ENCODE data around the gene SORCS3. TPM values are rescaled to one million over a fixed set of nuclear protein-coding genes. Genes with fewer than 3 reads are reported as not detected.

SORCS3 gene
- total RNA-seq, 1 experiment from 2014 or later = 0.04 TPM

GRCh38 chr10:105056413-105056812 lies 415.3 kb downstream of the SORCS3 start:
- no peak overlapping the region for H3K4me2 ChIP-seq (ENCODE audit: insufficient read depth, insufficient read length, low read length)
- H3K4ac ChIP-seq (ENCODE audit: low read depth, low read length) = no peak overlapping the region
- no peak overlapping the region for H2BK12ac ChIP-seq (ENCODE audit: insufficient read length, low read depth, low read length)
- no peak overlapping the region for H4K8ac ChIP-seq (replicated peaks; ENCODE audit: insufficient read length, low read depth, low read length)
- no peak overlapping the region for H3K9ac ChIP-seq (ENCODE audit: extremely low read depth, insufficient read length, low read length)
- Mint-ChIP-seq H3K27me3 (ENCODE audit: low read depth) (no peaks in the 10 kb centered on the region), H3K4me1 (no peaks in the 10 kb centered on the region), H3K4me3 (no peak overlapping the region), H3K36me3 (ENCODE audit: insufficient read depth in 1 of 3, low read depth in 3 of 3) (peaks cover 0 to 11% (median 2%) of the 10 kb centered on the region in 3 experiments; a peak in 4 of 7 replicates), H3K9me3 (peaks cover 6 to 7% of the 10 kb centered on the region in 2 experiments), H3K27ac (no peak overlapping the region)
- H3K18ac ChIP-seq (ENCODE audit: insufficient read length, low read depth, low read length) = no peak overlapping the region
- H3T11ph ChIP-seq (ENCODE audit: low read length) = no peak overlapping the region
- H2BK20ac ChIP-seq (ENCODE audit: low read depth, low read length, poor library complexity, severe bottlenecking) = no peak overlapping the region
- no CpG with 5 or more reads among the region's 2 CpGs for WGBS (ENCODE audit: extremely low coverage, insufficient read length, low lambda C conversion rate)
- no peak overlapping the region for H3K14ac ChIP-seq (ENCODE audit: insufficient read depth, low read length)
- no peaks in the 10 kb centered on the region for H3K79me1 ChIP-seq (ENCODE audit: insufficient read depth, low read depth, low read length, poor library complexity, severe bottlenecking)
- H4K20me1 ChIP-seq (ENCODE audit: control insufficient read depth, insufficient read depth, insufficient read length) = no peaks in the 10 kb centered on the region
- no peak overlapping the region for H2BK120ac ChIP-seq (ENCODE audit: low read depth, low read length, poor library complexity, severe bottlenecking)
- H4K5ac ChIP-seq (ENCODE audit: insufficient read length, low read depth, low read length) = no peak overlapping the region
- H3K23ac ChIP-seq (ENCODE audit: insufficient read length, low read depth, low read length) = no peak overlapping the region
- H2BK5ac ChIP-seq (ENCODE audit: insufficient read length, low read length) = no peak overlapping the region
- no peak overlapping the region for H3K27ac ChIP-seq (ENCODE audit: insufficient read length, low read depth, low read length)
- H2BK15ac ChIP-seq (ENCODE audit: low read depth, low read length) = no peak overlapping the region
- H3K23me2 ChIP-seq (ENCODE audit: insufficient read length, low read depth, low read length, poor library complexity, severe bottlenecking) = no peaks in the 10 kb centered on the region
- TF ChIP-seq, protein P1, sequence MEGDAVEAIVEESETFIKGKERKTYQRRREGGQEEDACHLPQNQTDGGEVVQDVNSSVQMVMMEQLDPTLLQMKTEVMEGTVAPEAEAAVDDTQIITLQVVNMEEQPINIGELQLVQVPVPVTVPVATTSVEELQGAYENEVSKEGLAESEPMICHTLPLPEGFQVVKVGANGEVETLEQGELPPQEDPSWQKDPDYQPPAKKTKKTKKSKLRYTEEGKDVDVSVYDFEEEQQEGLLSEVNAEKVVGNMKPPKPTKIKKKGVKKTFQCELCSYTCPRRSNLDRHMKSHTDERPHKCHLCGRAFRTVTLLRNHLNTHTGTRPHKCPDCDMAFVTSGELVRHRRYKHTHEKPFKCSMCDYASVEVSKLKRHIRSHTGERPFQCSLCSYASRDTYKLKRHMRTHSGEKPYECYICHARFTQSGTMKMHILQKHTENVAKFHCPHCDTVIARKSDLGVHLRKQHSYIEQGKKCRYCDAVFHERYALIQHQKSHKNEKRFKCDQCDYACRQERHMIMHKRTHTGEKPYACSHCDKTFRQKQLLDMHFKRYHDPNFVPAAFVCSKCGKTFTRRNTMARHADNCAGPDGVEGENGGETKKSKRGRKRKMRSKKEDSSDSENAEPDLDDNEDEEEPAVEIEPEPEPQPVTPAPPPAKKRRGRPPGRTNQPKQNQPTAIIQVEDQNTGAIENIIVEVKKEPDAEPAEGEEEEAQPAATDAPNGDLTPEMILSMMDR (conservative IDR thresholded peaks at IDR 0.05) = no peak
- H2AK5ac ChIP-seq (ENCODE audit: insufficient read length, low read length) = no peak overlapping the region
- H3K56ac ChIP-seq (ENCODE audit: insufficient read length, low read depth, low read length) = no peak overlapping the region
- no peak for DNase-seq
- no peaks in the 10 kb centered on the region for H3K27me3 ChIP-seq (ENCODE audit: insufficient read depth, low read length)
- H3K79me2 ChIP-seq (ENCODE audit: insufficient read depth, low read length) = no peaks in the 10 kb centered on the region
- H4K91ac ChIP-seq (ENCODE audit: insufficient read length, low read depth, low read length) = no peak overlapping the region
- H3K9me3 ChIP-seq (ENCODE audit: control insufficient read depth, low read depth, low read length) = no peaks in the 10 kb centered on the region
- no peak overlapping the region for H2AFZ ChIP-seq (ENCODE audit: low read length)
- H3K4me1 ChIP-seq (ENCODE audit: insufficient read depth, low read length) = no peaks in the 10 kb centered on the region

Measured in H9 (cell line).